GM12892 (cell line): ENCODE results near the gene CSNK2A1.

ENCODE experiments used
- POLR2A ChIP-seq: IDR thresholded peaks from 2 replicates; pipeline ENCODE4 v1.6.1; 2011; ENCODE audit warnings: low read depth, low read length, control low read depth
- POLR2AphosphoS5 ChIP-seq: IDR thresholded peaks from 2 replicates; pipeline ENCODE4 v1.6.1; 2011; ENCODE audit warnings: low read depth, low read length, control low read depth
- TAF1 ChIP-seq: IDR thresholded peaks from 2 replicates; pipeline ENCODE4 v1.6.1; 2011; ENCODE audit warnings: low read depth, mild to moderate bottlenecking, control low read depth, low read length, borderline replicate concordance

DNA sequence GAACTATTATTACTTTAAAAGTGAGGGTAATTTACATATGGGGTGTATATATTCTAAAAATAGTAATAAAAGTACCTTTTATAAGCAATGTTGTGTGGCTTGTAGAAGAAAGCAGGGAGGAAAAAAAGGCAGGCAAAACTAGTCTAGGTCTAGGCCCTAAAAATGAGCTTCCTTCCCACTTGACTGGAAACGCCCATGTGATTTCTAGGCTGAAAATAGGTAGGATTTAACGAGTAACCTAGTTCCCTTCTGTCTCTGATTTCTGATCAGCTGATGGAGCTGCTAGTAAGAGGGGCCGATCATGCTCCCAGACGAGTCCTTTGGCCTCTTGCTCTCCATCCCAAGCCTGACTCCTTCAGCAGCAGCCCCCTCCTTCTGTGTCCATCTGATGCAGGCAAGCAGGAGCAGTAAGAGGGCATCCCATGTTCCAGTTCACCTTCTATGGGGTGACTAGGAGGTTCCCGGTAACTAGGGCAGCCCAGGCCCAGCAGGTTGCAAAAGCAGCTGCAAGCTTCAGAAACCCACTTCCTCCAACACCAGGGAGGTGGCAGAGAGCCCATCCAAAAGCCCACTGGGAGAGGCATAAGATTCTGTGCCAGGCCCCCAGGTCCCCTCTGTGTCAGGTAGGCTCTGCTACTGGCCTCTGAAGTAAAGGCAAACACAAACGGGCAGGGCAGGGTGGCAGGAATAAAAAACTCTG is 105.7 kb downstream of the CSNK2A1 start:
- no peak for TF ChIP-seq POLR2A
- TF ChIP-seq POLR2AphosphoS5: no peak
- TF ChIP-seq TAF1: no peak
